ENCODE results near the gene CMKLR1.

The CMKLR1 gene

DNA sequence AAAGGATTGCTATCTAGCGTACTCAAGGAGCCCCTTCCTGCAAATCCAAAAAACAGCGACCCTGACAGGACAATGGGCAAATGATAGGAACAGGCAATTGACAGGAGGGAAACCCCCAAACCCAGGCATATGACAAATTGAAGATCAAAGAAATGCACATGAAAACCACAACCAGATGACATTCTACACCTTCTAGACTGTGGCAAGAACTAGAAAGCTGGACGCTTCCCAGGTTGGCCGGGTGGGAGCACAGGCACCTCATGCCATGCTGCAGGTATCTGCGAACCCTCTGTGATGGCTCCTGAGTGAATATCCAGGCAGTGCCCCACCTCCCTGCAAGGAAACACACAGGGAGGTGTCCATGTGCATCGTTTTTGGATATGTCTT lies 37.1 kb downstream of the CMKLR1 start:
- Mint-ChIP-seq H3K4me1 (peaks cover 67% of the 10 kb centered on the region), H3K4me3 (no peak overlapping the region), H3K27ac (no peak overlapping the region), H3K36me3 (ENCODE audit: low read depth) (no peaks in the 10 kb centered on the region), H3K27me3 (ENCODE audit: low read depth, poor library complexity) (peaks cover 12% of the 10 kb centered on the region), H3K9me3 (no peaks in the 10 kb centered on the region)
- no peak for DNase-seq
- TF ChIP-seq, protein P1, sequence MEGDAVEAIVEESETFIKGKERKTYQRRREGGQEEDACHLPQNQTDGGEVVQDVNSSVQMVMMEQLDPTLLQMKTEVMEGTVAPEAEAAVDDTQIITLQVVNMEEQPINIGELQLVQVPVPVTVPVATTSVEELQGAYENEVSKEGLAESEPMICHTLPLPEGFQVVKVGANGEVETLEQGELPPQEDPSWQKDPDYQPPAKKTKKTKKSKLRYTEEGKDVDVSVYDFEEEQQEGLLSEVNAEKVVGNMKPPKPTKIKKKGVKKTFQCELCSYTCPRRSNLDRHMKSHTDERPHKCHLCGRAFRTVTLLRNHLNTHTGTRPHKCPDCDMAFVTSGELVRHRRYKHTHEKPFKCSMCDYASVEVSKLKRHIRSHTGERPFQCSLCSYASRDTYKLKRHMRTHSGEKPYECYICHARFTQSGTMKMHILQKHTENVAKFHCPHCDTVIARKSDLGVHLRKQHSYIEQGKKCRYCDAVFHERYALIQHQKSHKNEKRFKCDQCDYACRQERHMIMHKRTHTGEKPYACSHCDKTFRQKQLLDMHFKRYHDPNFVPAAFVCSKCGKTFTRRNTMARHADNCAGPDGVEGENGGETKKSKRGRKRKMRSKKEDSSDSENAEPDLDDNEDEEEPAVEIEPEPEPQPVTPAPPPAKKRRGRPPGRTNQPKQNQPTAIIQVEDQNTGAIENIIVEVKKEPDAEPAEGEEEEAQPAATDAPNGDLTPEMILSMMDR (IDR thresholded peaks at IDR 0.05), result no peak

GRCh38 chr12:108301346-108301745 lies 37.8 kb downstream of the CMKLR1 start:
- Mint-ChIP-seq H3K36me3 (ENCODE audit: low read depth) (no peaks in the 10 kb centered on the region), H3K4me3 (no peak overlapping the region), H3K27me3 (ENCODE audit: low read depth, poor library complexity) (peaks cover 12% of the 10 kb centered on the region), H3K4me1 (peaks cover 61% of the 10 kb centered on the region), H3K27ac (no peak overlapping the region), H3K9me3 (no peaks in the 10 kb centered on the region)
- TF ChIP-seq, protein P1 (IDR thresholded peaks at IDR 0.05), result no peak
- no peak for DNase-seq

- H3K27ac Mint-ChIP-seq, result no peak overlapping the region
- no peak overlapping the region for H3K4me3 Mint-ChIP-seq
- no peaks in the 10 kb centered on the region for H3K9me3 Mint-ChIP-seq
- TF ChIP-seq, protein P1 (IDR thresholded peaks at IDR 0.05), result no peak
- DNase-seq, result no peak
- H3K27me3 Mint-ChIP-seq (ENCODE audit: low read depth, poor library complexity), result peaks cover 12% of the 10 kb centered on the region
- no peaks in the 10 kb centered on the region for H3K36me3 Mint-ChIP-seq (ENCODE audit: low read depth)
- H3K4me1 Mint-ChIP-seq, result peaks cover 61% of the 10 kb centered on the region
Measured at GRCh38 chr12:108299980-108300696, 39.0 kb downstream of the CMKLR1 start.

DNA sequence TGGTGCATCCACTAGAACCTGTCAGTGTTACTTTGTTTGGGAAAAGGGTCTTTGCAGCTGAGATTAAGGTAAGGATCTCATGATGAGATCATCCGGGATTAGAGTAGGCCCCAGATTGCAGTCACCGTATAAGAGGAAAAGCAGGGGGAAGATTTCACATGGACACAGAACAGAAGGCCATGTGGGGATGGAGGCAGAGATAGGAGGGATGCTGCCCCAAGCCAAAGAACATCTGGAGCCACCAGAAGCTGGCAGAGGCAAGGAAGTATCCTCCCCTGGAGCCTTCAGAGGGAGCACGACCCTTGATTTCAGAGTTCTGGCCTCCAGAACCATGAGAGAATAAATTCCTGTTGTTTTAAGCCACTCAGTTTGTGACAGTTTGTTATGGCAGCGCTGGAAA lies 39.6 kb downstream of the CMKLR1 start:
- peaks cover 56% of the 10 kb centered on the region for H3K4me1 Mint-ChIP-seq
- no peak overlapping the region for H3K27ac Mint-ChIP-seq
- no peak overlapping the region for H3K4me3 Mint-ChIP-seq
- no peak for DNase-seq
- no peaks in the 10 kb centered on the region for H3K36me3 Mint-ChIP-seq (ENCODE audit: low read depth)
- H3K9me3 Mint-ChIP-seq, result no peaks in the 10 kb centered on the region
- peaks cover 12% of the 10 kb centered on the region for H3K27me3 Mint-ChIP-seq (ENCODE audit: low read depth, poor library complexity)
- TF ChIP-seq, protein P1 (IDR thresholded peaks at IDR 0.05), result no peak

- no peak overlapping the region for H3K4me3 Mint-ChIP-seq
- peaks cover 49% of the 10 kb centered on the region for H3K4me1 Mint-ChIP-seq
- no peaks in the 10 kb centered on the region for H3K36me3 Mint-ChIP-seq (ENCODE audit: low read depth)
- TF ChIP-seq, protein P1 (IDR thresholded peaks at IDR 0.05), result no peak
- peaks cover 12% of the 10 kb centered on the region for H3K27me3 Mint-ChIP-seq (ENCODE audit: low read depth, poor library complexity)
- no peak overlapping the region for H3K27ac Mint-ChIP-seq
- DNase-seq, result no peak
- H3K9me3 Mint-ChIP-seq, result no peaks in the 10 kb centered on the region
Measured at GRCh38 chr12:108298761-108299275, 40.3 kb downstream of the CMKLR1 start.
